ENCODE results near the gene LRRTM3.

The LRRTM3 gene

GRCh38 chr10:67033878-67034277, 108.0 kb downstream of the LRRTM3 start:
- DNase-seq (ENCODE audit: low spot score) = no peak

DNA sequence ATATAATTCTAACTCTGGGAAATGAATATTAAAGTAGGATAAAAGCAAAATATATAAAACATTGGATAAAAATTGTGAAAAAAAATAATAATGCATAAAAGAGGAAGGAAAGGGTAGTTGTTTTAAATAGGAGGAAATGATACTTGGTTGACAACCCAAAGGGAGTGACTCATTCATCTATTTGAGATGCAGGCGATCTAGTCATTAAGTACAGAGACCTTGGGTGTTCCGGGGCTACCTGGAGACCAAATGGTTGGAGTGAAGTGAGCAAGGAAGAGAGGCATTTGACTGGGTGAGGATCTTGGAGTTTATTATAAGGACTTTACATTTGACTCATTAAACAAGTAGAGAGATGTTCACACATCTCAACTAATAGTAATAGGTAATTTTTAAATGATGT, 111.0 kb downstream of the LRRTM3 start:
- no peak for DNase-seq (ENCODE audit: low spot score)

DNA sequence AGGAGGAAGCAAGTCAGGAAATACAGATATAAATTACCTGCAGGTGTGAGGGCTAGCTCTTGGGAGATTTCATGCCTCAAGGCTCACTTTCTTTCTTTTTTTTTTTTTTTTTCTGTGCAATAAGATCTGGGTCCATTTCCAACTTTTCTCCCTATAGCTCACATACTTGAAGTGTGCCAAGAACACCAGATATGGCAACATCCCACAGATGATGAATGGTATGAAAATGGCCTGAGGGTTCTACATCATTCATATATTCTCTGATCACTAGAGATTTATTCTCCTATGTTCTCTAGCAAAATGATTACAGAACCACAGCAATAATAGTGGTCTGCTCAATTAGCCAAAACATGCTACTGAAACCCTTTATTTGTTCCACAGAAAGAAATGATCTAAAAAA, 117.2 kb downstream of the LRRTM3 start:
- DNase-seq (ENCODE audit: low spot score) = no peak

DNA sequence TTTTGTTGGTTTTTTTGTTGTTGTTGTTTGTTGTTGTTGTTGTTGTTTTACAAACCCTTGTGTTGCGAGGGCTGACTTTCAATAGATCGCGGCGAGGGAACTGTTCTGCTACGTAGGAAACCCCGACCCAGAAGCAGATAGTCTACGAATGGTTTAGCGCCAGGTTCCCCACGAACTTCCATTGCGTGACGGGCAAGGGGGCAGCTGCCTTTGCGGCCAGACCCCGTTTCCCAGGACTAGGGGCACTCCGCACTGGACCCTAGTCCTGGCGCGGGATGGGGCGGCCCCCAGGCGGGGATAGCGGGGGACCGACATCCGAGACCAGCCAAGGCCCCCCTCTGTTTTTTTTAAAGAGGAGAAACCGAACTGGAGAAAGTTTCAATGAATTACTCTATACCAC, 119.6 kb downstream of the LRRTM3 start:
- no peak for DNase-seq (ENCODE audit: low spot score)

- no peak for DNase-seq (ENCODE audit: low spot score)
Observed at GRCh38 chr10:67046507-67046906, 120.7 kb downstream of the LRRTM3 start.

DNA sequence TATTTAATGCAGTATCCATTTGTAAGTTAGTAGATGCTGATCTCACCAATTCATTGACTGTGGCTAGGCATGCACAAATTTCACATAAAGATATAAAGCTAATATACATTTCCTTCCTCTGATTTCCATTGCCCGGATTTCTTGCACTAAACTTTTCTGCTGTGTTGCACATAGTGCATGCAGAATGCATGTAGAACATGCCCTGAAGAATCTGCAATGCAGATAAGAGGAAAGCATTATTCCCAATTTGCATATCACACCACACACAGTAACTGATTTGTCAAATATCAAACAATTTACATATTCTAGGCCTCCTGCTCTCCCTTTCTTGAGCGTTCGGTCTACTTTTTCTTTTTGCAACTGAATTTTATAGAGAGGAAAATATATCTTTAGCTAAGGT, 124.2 kb downstream of the LRRTM3 start:
- no peak for DNase-seq (ENCODE audit: low spot score)

DNA sequence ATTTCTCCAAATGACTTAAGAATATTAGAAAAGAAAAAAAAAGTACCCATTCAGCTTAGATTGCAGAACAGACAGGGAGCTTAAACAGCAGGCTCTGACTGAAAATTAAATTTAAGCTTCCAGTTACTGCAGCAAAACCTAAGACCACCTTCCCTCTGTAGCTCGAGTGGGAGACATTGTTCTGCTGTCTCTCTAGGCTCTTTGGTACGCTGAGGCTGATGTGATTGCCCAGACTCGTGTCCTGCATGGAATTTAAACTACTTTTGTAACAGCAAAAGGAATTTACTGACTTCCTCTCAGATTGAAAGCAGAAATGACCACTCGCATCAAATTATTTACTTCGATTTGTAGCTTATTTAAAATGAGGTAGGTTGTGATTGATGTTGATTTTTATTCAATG, 124.6 kb downstream of the LRRTM3 start:
- DNase-seq (ENCODE audit: low spot score) = no peak

DNA sequence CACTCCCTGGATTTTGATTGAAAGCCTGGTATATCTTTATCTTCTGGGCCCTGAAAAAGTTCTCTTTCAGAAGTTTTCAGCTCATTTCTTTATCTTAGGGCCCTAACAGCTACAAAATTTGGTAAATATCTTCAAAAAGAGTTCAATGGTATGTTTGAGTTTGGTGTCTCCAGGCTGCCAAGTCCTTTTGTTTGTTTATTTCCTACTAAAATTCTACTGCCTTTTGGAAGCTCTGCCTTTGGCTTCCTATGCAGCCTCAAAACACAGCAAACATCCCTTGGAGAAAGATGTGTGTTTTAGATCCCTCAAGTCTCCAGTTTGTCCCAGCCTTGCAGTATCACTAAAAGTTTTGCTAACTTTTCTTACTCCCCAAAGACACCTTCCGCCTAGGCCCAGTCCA, 146.8 kb downstream of the LRRTM3 start:
- no peak for DNase-seq (ENCODE audit: low spot score)

DNA sequence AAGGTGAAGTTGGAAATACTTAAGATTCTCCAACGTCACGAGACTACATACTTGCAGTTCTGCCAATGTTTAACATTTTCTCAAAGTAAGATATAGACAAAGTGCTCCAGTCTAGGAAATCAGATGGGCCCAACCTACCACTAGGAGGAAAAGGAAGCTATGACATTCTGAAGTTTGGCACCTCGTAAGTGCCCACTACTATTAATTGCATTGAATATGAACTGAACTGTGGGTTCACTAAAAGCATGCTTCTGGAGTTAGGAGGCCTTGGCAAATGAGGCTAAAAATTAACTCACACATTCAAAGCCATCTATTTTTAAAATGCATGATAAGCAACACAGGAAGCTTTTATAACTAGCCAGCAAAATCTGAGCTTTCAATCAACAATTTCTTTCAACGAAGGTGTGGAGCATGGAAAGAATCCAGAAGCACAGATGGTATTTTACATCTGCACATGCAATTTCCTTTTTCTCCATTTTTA, 149.7 kb downstream of the LRRTM3 start:
- DNase-seq (ENCODE audit: low spot score) = no peak

DNA sequence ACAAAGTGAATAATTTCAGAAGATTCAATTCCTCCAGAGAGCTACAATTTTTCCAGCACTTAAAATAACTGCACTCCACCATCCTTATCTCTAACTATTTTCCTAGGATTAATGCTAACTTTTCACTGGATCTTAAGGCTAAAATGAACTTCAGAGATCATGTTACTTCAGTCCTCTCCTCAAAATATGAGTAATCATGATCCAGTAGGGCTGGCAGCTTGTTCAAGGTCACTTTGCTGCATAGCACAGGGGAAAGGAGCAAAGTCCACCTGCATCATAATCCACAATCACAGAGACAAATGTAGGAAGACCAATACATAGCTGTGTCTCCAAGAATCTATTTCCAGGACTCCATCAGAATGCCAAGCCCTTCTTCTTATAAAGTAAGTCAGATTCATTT, 150.3 kb downstream of the LRRTM3 start:
- no peak for DNase-seq (ENCODE audit: low spot score)

DNA sequence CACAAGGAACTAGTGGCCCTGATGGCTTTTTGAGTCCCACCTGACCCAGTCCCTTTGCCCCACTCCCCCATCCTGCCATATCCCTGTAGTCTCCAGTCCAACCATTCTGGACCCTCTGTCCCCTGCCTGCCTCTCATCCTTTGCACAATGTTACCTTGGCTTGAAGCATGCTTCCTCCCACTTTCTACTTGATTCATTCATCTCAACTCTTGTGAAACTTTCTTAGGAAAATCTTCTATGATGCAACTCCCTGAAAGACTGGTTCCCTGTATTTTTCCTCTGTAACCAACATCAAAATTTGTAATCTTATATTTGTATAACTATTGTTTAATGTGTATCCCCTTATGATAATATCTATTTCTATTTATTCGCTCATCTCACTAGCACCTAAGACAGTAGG, 151.5 kb downstream of the LRRTM3 start:
- DNase-seq (ENCODE audit: low spot score) = no peak

DNA sequence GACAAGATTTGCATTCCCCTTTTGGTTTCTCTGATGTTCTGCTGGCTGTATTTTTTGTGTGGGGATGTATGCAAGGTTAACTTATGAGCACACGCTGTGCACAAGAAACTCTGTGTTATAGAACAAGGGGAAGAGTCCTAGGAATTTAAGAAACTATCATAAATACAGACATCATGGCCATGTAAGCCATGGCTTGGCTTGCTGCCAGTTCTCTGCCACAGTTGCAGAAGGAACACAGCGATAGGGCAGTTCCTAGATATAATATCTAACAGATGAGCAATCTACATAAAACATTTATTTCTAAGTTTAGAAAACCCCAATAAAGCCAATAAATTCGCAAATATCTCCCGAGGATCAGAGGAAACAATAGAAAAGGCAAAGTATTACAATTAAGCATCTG, 153.3 kb downstream of the LRRTM3 start:
- DNase-seq (ENCODE audit: low spot score) = no peak

- no peak for DNase-seq (ENCODE audit: low spot score)
Observed at GRCh38 chr10:67086327-67087134, 160.7 kb downstream of the LRRTM3 start.

DNA sequence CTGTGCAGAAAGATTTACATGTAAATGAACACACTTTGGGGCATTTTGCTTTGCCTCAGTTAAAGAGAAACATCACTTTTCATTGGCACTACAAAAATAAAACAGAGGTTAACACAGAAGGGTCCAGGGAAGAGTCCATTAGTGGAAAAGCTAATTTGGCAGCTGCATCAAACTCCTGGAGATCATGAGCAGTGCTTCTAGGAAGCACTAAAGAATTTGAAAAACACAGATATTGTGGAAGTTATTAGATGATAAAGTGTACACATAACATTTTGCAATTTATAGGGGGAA, 161.2 kb downstream of the LRRTM3 start:
- DNase-seq (ENCODE audit: low spot score) = no peak

DNA sequence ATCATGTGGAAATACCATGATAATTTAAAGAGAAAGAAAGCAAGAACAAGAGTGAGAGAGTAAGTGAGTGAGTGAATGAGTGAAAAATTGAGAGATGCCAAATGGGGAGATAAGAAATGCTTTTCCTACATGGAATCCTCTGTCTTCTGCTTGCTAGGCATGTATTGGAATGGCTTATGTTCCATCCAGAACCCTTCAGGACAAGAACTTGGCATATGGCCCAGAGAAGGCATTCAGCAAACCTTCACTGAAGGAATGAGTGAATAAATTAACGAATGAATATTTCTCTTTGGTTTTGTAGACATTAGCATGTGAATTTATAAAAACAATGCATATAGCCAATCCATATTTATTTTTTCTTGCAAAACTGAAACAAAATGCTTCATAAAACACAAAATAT, 162.2 kb downstream of the LRRTM3 start:
- no peak for DNase-seq (ENCODE audit: low spot score)

- no peak for DNase-seq (ENCODE audit: low spot score)
Observed at GRCh38 chr10:67095531-67095930, 169.7 kb downstream of the LRRTM3 start.

DNA sequence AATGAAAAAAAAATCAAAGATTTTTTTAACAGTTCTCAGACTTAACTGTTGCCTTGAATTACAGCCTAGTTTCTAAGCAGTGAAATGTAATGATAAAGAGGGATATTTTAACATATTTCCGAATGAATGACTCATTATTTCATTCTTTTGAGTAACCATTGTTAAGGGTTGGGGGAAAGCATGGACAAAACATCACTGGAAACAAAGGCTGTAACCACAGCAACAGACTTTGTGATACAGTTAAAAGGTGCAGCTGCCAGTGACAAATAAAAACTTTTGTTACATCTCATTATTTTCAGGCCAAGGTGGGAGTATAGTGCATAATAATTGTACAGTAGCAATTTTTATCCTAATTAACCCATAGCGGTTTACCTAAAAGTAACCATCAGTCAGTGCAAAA, 172.6 kb downstream of the LRRTM3 start:
- no peak for DNase-seq (ENCODE audit: low spot score)

- no peak for DNase-seq (ENCODE audit: low spot score)
Observed at GRCh38 chr10:67100951-67101350, 175.1 kb downstream of the LRRTM3 start.

GRCh38 chr10:67107670-67108069, 181.8 kb downstream of the LRRTM3 start:
- no peak for DNase-seq (ENCODE audit: low spot score)

DNA sequence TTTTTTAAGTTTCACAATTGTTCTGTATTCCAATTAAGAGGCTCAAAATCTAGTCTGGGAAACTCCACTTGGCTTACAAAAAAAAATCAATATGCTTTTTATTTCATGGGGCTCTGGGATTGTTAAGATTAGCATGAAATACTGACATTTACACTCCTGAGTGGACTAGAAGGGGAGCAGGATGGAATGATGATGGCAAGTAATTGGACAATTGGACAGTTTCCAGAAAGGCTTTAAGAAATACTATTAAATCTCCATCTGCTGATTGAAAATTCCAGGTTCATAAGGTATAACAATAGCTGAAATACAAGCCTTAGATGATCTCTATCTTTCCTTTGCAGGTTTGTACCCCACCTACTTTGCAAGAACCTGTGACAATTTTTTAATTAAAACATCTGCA, 184.4 kb downstream of the LRRTM3 start:
- DNase-seq (ENCODE audit: low spot score) = no peak

DNA sequence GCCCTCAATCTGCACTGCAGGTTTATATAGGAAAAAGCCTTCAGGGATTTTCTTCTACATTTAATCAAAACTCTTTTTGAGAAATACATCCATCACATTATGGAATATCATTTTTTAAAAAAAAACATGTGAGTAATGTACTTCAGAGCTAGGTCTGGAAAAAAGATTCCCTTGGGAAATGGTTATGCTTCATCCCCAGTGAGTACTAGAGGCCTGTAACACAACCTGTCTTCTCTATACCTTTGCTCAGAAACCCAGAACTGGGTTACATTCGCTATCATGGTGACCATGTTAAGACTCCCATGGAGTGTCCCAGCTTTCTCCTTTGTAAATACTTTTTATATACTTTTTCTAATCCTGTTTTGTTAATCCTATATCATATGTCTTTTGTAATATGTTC, 186.9 kb downstream of the LRRTM3 start:
- no peak for DNase-seq (ENCODE audit: low spot score)

GRCh38 chr10:67114945-67115344, 189.1 kb downstream of the LRRTM3 start:
- DNase-seq (ENCODE audit: low spot score) = no peak

- DNase-seq (ENCODE audit: low spot score) = no peak
Observed at GRCh38 chr10:67115972-67116371, 190.1 kb downstream of the LRRTM3 start.

DNA sequence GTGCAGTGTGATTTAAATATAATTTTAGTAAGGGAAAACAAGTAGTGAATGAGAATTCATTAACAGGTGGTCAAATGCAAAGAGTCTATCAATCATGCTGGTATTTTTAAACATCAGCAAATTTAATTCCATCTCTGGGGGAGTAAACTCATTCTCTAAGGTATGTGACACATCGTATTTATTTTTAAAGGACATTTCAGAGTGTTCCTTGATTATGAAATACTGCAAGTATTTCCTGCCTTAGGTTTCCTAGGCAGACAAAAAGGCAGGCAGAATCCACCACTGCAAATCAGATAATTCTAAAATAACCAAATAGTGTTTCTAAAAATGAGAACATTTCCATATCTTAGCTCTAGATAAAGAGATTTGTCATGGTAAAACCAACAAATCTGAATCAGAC, 193.8 kb downstream of the LRRTM3 start:
- DNase-seq (ENCODE audit: low spot score) = no peak

- DNase-seq (ENCODE audit: low spot score) = no peak
Observed at GRCh38 chr10:67127441-67127840, 201.6 kb downstream of the LRRTM3 start.

All from RKO (cell line).